Activated CD4-positive, CD25-positive, alpha-beta regulatory T cell treated with anti-CD3 and anti-CD28 coated beads, Interleukin-2, amount 50 U/mL, for 24 hours (primary cell): Measurements from ENCODE around the gene DLGAP4.
"Not testable (repeated sequence)": the region's sequence is repeated elsewhere in the genome, so short reads cannot be mapped to it uniquely, and the experiment has no call there.

Experiments used
- ATAC-seq, 2 donors: fragments of 150-1000 bp; cut with Tn5 transposase; one replicate each; pipeline ENCODE4 v1.10.0; 2021; ENCODE audit warnings: mild to moderate bottlenecking in 1 of 2, moderate library complexity in 1 of 2

DLGAP4 gene

DNA sequence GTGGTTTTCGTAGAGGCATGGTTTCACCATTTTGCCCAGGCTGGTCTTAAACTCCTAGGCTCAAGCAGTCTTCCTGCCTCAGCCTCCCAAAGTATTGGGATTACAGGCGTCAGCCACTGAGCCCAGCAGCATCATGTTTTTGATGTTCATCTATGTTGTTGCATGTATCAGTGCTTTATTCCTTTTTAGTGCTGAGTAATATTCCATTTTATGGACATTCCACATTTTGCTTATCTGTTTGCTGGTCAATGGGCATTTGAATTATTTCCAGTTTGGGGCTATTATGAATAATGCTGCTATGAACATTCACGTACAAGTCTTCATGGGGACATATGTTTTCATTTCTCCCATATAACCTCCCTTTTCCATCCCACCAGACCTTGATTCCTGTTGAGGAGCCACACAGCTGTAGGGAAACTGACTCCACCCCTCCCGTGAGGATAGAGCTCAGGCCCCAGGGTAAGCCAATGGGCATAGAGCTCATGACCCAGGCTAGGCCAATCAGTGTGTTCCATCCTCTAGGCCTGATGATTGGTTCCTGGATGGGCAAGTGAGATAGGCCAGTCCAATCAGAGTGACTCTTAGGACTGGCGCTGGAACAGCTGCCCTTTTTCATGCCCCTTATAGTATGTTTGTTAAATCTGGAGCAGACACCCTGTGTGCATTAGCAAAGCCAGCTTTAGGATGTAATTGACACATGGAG, 49.5 kb downstream of the DLGAP4 start:
- ATAC-seq: no peak

DNA sequence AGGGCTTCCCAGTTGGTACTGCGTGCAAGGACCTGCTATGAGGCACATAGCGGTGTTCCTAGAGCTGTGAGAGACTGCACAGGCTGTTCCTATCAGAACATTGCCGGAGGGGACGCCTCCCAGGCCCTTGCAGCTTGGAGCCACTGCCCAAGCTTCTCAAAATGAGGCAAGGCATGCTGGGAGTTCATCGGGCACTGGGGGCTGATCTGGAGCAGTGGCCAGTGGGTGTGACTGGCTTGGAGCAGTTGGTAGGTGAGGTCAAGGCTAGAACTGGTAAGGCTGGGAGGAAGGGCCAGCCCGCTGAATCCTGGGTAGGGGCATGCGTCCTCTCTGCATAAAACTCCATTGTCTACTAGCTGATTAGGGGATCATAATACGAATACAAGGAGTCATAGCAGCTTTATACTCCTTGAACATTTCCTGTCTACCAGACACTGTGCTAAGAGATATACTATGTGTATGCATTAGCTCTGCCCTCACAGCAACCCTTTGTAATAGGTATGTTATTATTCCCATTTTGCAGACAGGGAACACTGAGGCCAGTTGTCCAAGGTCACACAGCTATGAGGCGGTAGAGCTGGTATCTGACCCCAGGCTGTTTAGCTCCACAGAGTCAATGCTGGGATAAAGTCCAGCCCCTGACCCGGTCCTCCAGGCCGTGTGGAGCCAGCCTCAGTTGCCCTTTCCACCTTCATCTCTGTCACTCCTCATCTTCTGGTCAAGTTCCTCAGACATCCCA, 53.7 kb downstream of the DLGAP4 start:
- no peak for ATAC-seq

DNA sequence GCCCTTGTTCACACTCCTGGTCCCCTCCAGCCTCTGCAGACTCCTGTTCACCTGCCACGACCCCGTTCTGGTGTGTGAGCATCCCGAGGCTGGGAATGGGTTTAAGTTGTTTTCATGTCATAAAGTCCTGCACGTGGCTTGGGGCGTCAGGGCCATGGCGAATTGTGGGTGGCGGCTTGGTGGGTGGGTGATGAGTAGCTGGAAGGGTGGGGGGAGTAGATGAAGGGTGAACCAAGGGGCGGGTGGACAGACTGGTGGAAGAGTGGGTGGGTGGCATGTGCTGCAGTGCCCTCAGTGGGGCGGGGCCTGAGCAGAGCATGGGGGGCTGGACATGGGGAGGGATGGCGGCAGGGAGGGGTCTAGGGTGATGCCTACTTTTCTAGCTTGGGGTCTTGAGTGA, 54.3 kb downstream of the DLGAP4 start:
- no peak for ATAC-seq

DNA sequence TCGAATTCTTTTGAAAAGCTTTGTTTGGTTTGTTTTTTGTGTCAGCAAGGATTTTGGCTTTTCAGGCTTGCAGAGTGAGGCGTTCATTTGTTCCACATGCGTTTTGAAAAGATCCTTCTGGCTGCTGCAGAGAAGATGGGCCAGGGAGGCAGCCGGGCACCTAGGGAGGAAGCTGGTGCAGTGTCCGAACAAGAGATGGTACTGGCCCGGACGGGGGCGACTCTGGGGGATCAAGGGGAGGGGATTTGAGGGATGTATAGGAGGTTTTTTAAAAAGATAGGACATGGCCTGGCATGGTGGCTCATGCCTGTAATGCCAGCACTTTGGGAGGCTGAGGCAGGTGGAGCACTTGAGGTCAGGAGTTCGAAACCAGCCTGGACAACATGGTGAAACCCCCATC, 55.3 kb downstream of the DLGAP4 start:
- ATAC-seq: no peak

DNA sequence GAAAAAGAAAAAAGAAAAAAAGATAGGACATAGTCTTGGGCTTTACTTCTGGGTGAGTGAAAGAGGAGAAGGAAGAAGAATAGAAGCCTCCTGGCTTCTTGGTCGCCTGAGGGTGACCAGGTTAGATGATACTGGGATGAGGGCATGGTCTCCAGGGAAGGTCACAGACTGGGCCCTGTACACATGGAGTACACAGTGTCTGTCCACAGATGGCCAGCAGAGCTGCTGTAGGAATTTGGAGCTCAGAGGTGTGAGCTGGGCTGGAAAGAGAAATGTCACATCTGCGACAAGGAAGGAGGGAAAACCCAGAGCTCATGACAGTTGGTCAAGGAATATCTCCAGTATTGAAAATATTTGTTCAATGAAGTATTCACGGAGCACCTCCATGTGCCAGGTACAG, 56.1 kb downstream of the DLGAP4 start:
- ATAC-seq: no peak

DNA sequence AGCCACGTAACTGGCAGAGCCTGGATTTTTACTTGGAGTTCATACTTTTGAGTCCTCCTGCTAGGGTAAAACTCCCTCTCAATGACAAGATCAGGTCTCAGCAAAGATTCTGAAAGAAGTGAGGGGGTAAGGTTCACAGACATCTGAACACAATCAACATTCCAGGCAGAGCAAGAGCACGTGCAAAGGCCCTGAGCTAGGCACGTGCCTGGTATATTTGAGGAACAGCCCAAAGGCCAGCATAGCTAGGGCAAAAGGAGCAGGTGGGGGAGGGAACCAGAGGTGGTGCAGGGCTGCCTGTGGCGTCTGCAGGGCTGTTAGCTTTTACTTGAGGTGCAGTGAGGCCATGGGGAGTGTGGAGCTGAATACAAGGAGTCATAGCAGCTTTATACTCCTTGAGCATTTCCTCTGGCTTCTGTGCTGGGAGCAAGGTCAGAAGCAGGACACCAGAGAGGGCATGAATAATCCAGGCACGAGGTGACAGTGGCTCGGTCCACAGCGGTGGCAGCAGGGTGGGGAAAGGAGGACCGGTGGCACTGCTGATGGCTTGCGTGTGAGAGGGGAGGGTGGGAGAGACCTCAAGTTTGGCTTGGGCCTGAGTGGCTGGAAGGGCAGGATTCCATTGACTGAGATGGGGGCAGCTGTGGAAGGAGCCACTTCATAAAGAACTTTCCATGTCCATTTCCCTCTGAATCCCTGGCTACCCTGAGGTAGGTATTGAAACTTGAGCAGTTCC, 57.0 kb downstream of the DLGAP4 start:
- no peak for ATAC-seq

DNA sequence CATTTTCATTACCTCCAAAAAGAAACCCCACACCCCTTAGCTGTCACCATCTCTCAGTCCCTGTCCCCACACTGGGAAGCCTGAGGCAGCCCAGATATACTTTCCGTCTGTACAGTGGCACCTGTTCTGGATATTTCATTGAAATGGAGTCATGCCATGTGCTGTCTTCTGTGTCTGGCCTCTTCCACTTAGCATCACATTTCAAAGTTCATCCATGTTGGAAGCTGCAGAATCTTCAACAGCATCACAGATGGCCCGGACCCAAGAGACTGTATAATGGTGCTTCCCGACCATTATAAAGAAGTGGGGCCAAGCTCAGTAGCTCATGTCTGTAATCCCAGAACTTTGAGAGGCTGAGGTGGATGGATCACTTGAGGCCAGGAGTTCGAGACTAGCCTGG, 58.4 kb downstream of the DLGAP4 start:
- no peak for ATAC-seq

DNA sequence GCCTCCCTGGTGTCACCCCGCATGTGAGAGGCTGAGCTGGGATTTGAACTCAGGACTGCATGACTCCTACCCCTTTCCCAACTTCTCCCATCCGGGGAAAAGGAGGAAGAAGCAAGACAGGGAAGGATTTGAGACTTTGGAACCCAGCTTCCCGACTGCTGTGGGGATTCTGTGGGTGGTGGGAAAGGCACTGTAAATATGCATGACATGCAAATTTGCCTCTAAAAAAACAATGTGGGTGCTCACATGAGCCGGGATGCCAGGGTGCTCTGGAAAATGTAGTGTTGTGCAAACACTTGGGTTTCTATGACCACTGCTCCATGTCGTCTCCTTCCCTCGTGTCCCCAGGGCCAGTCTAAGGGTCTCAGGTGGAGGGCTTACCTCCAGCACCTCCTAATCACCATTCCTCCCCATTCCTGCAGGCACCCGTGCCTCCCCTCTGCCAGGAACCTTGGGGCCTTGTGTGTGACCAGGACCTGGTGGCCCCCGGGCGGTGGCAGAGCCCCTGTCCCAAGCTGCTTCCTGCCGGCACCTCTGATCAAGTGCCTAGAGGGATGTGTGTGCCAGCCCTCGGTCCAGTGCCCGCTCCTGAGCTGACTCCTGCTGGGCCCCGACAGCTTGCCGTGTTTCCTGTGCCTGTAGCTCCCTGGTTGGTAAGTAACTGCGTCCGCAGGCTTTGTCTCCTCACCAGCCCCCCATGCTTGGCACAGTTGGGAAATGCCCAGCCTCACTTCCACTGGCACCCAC, 60.7 kb downstream of the DLGAP4 start:
- ATAC-seq: no peak

DNA sequence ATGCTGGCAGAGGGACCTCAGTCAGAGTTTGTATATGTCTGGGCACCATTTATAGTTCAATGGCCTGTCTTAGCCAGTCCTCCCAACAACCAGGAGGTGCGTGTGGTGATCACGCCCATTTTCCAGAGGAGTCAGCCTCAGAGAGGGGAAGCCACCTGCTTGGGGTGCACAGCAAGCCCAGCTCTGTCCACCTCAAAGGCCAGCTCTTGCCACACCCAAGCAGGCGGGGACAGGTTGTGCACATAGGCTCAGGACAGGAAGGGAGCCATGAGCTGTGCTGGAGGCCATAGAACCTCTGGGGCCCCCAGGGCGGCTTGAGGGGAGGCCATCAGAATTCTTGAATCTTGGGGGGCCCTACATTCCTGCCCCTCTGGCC, 61.2 kb downstream of the DLGAP4 start:
- ATAC-seq: no peak

DNA sequence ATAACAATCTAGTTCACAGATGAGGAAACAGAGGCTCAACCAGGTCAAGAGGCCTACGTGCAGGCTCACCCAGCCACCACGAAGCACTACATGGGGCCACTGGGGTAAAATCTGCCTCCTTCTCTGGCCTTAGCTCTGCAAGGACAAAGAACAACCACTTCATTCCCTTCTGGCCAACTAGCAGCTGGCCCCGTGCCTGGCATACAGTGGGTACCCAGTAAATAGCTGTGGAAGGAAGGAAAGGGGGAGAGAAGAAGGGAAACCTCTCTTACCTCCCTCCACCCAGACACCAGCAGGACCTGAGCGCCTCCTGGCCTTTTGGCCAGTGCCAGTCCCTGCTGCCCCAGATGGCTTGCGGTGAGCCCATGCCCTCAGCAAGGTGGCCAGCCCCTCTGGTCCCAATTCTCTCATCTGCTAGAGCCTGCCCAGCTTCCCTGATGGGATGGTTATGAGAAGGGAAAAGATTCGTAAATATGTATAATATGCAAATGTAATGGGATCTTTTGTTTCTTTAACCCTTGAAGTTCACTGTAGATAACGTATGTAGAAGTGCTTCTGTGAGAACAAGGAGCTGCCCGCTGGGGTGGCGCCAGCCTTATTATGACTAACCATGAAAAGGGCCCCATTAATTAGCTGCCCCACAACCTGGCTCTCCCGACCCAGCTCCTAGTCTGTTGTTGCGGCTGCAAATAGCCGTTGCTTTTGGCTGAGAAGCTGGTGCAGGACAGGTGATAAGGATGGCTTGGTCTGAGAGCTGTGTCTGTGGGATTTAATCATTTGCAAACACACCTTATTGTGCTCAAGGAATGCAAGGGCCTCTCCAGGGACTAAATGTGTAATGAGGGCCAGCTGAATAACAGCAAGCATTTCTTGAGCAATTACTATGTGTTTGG, 62.0 kb downstream of the DLGAP4 start:
- ATAC-seq: no peak

DNA sequence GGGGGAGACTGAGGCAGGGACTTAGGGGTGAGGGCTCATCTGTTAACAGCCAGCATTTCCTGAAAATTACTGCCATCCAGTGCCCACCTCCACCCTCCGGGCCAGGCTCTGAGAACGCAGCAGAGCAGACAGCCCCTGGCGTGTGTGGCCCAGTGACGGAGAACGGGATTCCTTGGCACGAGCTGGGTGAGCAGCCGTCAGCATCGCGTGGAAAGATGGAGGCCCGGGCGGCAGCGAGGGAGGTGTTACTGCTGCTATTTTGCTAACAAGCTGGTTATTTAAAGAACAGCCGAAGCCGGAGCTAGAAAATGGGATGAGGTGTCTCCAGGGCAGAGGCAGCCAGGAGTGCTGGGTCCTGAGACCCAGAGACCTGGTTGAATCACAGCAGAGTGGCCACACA, 62.7 kb downstream of the DLGAP4 start:
- ATAC-seq: no peak

DNA sequence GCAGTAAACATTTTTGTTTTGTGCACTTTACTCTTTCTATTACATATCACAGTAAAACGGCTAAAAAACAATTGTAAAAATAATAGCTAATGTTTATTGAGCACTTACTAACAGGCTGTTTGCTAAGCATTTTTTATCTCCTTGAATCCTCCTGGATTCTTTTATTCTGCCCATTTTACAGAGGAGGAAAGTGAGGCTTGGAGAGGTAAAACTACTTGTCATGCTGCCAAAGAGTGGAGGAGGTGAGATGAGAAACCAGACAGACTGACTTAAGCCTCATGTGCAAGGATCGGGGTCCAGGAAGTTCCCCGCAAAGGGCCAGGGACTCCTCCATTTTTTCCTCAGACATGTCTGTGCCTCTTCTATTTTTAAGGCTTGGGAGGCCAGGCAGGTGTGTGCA, 63.6 kb downstream of the DLGAP4 start:
- no peak for ATAC-seq

DNA sequence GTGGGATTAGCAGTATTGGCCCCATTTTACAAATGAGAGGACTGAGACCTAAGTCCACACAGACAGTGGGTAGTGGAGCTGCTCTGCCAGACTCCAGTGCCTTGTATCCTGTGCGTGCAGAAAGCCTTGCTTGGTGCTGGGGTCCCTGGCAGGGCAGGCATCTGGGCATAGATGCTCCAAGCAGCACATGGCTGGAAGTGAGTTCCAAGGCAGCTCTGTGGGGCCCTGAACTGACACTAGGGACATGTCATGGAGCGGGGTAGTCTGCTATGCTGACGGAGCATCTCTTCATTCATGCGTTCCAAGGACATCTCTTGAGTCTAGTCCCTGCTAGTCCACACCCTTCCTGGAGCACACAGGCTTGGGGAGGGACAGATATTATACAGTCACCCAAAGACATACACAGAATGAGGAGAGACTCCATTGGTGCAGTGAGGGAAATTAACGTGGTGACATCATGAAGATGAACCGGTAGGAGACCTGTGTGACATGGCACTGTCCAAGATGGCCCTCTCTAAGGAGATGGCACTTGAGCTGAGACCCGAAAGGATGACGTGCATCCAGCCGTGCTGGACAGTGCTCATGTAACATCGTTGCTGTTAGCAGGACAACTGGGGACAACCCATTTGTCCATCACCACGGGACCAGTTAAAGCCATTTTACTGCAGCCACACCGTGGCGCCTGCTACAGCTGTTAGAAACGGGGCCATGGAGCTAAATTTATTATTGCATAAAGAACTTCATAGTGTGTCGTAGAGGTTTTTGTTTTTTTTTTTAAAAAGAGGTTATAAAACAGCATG, 65.1 kb downstream of the DLGAP4 start:
- no peak for ATAC-seq

DNA sequence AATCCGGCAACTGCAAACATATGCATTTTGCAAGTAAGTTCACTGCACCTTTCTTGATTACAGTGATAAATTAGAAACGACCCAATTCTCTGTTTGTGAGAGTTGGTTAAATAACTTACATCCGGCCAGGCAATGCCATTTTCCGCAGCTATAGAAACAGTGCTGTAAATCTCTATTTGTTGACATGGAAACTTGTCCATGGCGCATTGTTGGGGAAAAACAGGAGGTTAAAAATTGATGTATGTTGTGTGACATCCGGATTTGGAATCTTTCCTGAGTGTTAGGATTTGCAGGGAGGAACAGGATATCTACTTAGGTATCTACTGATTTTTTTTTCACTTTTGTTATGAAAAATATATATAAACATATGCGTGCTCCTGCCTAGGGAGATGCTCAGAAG, 66.5 kb downstream of the DLGAP4 start:
- no peak for ATAC-seq

DNA sequence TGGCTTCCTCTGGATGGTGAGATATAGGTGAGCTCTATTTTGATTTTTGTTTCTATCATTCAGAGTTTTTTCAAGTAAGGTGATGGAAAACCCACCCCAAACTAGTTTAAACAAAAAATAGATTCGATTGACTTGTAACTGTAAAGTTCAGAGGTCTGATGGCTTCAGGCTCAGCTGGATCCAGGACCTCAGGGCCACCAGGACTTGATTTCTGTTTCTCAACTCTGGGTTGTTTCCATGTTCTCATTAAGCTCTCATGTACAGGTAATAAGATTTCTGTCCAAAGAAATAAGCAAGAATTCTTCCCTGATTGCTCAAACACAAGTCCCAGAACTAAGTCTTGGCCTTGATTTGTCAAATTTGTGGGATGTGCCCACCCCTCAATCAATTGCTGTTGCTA, 67.0 kb downstream of the DLGAP4 start:
- no peak for ATAC-seq

DNA sequence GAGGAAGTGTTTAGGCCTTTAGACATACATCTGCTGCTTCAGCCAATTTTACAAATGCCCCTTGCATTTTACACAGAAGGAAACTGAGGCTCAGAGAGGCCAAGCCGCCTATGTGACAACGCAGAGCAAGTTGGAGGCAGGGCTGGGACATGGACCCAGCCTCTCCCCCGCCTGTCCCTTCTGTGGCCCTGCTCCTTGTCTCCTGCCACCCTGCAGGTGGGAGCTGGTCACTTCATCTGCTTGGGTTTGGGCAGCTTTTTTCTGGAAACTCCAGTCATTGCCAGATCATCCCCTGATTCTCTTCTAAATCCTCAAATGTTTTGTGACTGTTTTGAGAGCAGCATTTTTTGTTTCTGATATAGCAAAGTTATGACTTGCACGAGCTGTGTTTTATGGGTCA, 68.9 kb downstream of the DLGAP4 start:
- ATAC-seq: no peak

DNA sequence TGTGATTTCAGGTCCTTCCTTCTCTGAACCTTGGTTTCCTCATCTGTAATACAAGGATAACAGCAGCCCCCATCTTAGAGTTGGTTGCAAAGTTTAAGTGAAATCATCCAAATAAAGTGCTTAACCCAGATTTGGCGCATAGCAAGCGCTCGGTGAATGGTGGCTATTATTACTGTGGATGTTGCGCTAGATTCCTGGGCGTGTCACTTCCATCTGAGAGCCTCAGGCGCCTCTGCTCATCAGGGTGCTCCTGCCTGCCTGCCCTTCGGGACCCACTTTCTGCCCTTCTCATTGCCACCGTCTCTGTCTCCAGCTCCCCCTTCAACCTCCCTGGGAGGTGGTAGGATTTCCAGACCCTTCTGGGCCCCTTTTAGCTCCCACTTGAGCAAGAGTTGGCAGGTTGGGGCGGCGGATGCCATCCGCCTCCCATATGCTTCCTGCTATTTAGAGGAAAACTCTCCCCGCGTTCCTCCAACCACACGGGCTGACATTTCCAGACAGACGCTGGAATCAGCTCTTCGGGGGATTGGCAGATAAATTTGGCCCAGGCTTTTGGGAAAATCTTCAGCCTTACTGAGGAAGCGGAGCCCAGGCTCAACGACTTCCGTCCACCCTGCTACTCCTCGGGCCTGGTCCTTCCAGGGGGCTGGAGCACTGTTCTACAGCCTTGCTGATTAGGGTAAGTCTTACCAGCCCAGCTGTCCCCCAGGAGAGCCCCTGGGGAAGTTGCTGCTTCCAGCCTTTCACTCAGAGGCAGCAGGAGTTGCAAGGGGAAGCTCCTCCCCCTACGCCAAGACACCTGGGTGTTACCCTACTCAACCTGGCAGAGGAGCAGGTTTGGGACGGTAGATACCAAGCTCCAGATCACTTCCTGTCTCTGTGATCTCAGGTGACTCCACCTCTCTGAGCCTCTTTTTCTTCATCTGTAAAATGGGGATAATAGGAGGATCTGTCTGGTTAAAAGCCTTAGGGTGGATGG, 71.5 kb downstream of the DLGAP4 start:
- ATAC-seq: no peak

DNA sequence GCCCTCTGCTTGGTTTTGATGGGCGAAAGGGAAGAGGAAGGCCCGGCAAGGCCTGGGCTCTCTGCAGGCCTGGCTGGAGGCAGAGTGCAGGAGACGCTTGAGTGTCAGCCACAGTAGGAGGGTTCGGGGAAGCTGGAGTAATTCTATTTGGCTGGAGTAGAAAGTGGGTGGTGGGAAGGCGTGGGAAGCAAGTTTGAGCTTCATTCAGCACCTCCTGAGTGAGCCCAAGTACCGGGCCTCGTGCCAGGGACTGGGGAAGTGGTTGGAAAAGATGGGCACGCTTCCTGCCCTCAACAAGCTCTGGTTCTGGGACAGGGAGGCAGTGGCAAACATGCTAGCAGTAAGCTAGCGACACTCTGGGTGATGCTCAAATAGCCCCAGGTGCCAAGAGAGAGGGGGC, 72.5 kb downstream of the DLGAP4 start:
- no peak for ATAC-seq

DNA sequence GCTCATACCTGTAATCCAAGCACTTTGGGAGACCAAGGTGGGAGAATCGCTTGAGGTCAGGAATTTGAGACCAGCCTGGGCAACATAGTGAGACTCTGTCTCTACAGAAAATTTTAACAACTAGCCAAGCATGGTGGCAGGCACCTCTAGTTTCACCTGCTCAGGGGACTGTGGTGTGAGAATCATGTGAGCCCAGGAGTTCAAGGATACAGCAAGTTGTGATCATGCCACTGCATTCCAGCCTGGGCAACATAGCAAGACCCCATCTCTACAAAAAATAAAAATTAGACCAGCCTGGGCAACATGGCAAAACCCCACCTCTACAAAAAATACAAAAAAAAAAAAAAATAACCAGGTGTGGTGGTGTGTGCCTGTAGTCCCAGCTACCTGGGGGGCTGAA, 73.8 kb downstream of the DLGAP4 start:
- not testable (repeated sequence) for ATAC-seq

DNA sequence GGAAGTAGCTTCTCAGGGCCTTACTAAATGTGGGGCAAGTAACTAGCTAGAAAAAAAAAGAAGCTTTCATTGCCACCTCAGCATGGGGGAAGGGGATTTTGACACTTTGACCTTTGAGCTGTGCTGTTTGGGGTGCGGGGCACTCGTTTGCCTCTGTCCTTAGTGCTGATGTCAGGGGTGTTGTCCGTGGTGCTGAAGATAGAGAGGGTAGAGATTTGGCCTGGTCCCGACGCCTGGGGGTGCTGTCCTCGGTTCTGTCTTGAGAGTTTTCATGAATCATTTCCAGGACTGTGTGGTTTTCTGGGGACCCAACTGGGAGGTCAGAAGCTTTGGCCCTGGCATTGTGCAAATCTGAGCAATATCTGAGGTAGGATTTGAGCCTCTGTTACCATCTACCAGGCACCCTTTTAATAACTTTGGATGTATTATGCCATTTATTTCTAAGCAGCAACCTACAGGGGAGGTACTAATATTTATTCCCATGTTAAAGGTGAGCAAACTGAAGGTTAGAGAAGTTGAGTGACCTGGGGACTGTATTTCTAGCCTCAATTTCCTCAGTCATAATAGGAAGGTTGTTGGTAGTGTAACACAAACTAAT, 78.0 kb downstream of the DLGAP4 start:
- peak in 1 of 2 donors; percentile 33 for ATAC-seq
